Measurements from ENCODE around the gene BLMH.
"Not testable (repeated sequence)": the region's sequence is repeated elsewhere in the genome, so short reads cannot be mapped to it uniquely, and the experiment has no call there.

The BLMH gene

GRCh38 chr17:30226878-30227277, 64.9 kb downstream of the BLMH start:
- DNase-seq: no peak

- no peak for DNase-seq
Measured at GRCh38 chr17:30225919-30226553, 65.7 kb downstream of the BLMH start.

GRCh38 chr17:30225112-30225511, 66.6 kb downstream of the BLMH start:
- DNase-seq: no peak

- no peak for DNase-seq
Measured at GRCh38 chr17:30224419-30224960, 67.3 kb downstream of the BLMH start.

- DNase-seq: no peak
Measured at GRCh38 chr17:30222721-30223175, 69.0 kb downstream of the BLMH start.

- no peak for DNase-seq
Measured at GRCh38 chr17:30222251-30222650, 69.5 kb downstream of the BLMH start.

- no peak for DNase-seq
Measured at GRCh38 chr17:30221346-30221745, 70.4 kb downstream of the BLMH start.

GRCh38 chr17:30220414-30220813, 71.3 kb downstream of the BLMH start:
- DNase-seq: no peak

GRCh38 chr17:30219833-30220232, 71.9 kb downstream of the BLMH start:
- no peak for DNase-seq

GRCh38 chr17:30219315-30219714, 72.4 kb downstream of the BLMH start:
- no peak for DNase-seq

GRCh38 chr17:30218799-30219198, 72.9 kb downstream of the BLMH start:
- no peak for DNase-seq

- no peak for DNase-seq
Measured at GRCh38 chr17:30217746-30218245, 73.9 kb downstream of the BLMH start.

- no peak for DNase-seq
Measured at GRCh38 chr17:30217054-30217453, 74.7 kb downstream of the BLMH start.

GRCh38 chr17:30212750-30213149, 79.0 kb downstream of the BLMH start:
- DNase-seq: no peak

GRCh38 chr17:30211371-30211770, 80.4 kb downstream of the BLMH start:
- DNase-seq: no peak

GRCh38 chr17:30210901-30211300, 80.8 kb downstream of the BLMH start:
- DNase-seq: no peak

- no peak for DNase-seq
Measured at GRCh38 chr17:30210366-30210765, 81.4 kb downstream of the BLMH start.

- DNase-seq: no peak
Measured at GRCh38 chr17:30209930-30210329, 81.8 kb downstream of the BLMH start.

- DNase-seq: no peak
Measured at GRCh38 chr17:30208214-30208613, 83.5 kb downstream of the BLMH start.

- no peak for DNase-seq
Measured at GRCh38 chr17:30207655-30208054, 84.1 kb downstream of the BLMH start.

GRCh38 chr17:30203471-30203981, 88.2 kb downstream of the BLMH start:
- DNase-seq: no peak

GRCh38 chr17:30200656-30201055, 91.1 kb downstream of the BLMH start:
- DNase-seq: not testable (repeated sequence)

- no peak for DNase-seq
Measured at GRCh38 chr17:30200106-30200505, 91.6 kb downstream of the BLMH start.

GRCh38 chr17:30199600-30199999, 92.1 kb downstream of the BLMH start:
- no peak for DNase-seq
